Psoas muscle (tissue), 8 donors: Measurements from ENCODE around the gene FGB. TPM values are rescaled to one million over a fixed set of nuclear protein-coding genes. Genes with fewer than 3 reads are reported as not detected.

Experiments used
- ATAC-seq, 4 donors: fragments of 200-7000 bp; cut with Tn5 transposase; one replicate each; pipeline ENCODE4 v1.9.1; 2020; ENCODE audit warnings: moderate library complexity in 3 of 4, mild to moderate bottlenecking in 2 of 4
- DNase-seq, 2 donors: peaks; one replicate each; pipeline ENCODE4 v3.0.0-alpha.2; 2020
- H3K27ac ChIP-seq: fragments of 200-600 bp; one replicate; pipeline ENCODE4 v1.8.0; 2022
- H3K27me3 ChIP-seq, 3 donors: fragments of 200-600 bp in 1 of 3; one replicate each; pipeline versions ENCODE4 v1.6.1 to v1.8.0; 2013 to 2022; ENCODE audit warnings: low read length in 2 of 3, mild to moderate bottlenecking in 2 of 3, moderate library complexity in 1 of 3; ENCODE audit not compliant: insufficient read depth in 3 of 3
- H3K36me3 ChIP-seq, 2 donors: fragments of 200-600 bp in 1 of 2; one replicate each; pipeline versions ENCODE4 v1.6.1 to v1.8.0; 2013 to 2022; ENCODE audit warnings: low read depth in 1 of 2, mild to moderate bottlenecking in 1 of 2, moderate library complexity in 1 of 2; ENCODE audit not compliant: insufficient read depth in 1 of 2
- H3K4me1 ChIP-seq: fragments of 200-600 bp; one replicate; pipeline ENCODE4 v1.8.0; 2022
- H3K4me3 ChIP-seq: fragments of 200-600 bp; one replicate; pipeline ENCODE4 v1.8.0; 2022; ENCODE audit warnings: mild to moderate bottlenecking
- H3K9me3 ChIP-seq: fragments of 200-600 bp; one replicate; pipeline ENCODE4 v1.8.0; 2022
- WGBS, 3 donors: extraction: QIAGEN DNeasy Blood & Tissue Kit; methylation state at CpG; one replicate each; pipeline versions ENCODE4 v1.1.6 to v1.1.7; 2013; 5-methylcytosine and 5-hydroxymethylcytosine counted together
- intact Hi-C, 2 donors: fragments of 100-400 bp; cut with DNase I; formaldehyde crosslinking; loops; one replicate each; pipeline versions ENCODE4 v1.11.0 to v1.14.2; 2022
- polyA plus RNA-seq, 3 donors: library from polyadenylated mRNA; stranded (reverse); fragments of 200-250 nt; gene quantifications; one replicate each; pipeline ENCODE4 v1.2.3, GENCODE V29; 2013
- total RNA-seq, 4 donors: library from RNA; stranded (reverse); fragmentation: NEBNext Ultra II Directional in 2 of 4; extraction: Animal tissue kit (Norgen Biotek cat#: 25700) in 2 of 4; gene quantifications; one replicate each; pipeline versions ENCODE4 v1.2.1 to v1.2.4, GENCODE V29; 2021 to 2023
- TF ChIP-seq, protein P1 (sequence below): fragments of 200-600 bp; IDR thresholded peaks from one replicate; pipeline ENCODE4 v1.8.0; 2022; ENCODE audit warnings: antibody characterized with exemption
- donor health status: healthy with polysubstance abuse.
- donor health status: DM: no; HTN: no; CAD: no; lungs with moderate emphysema.
- donor health status: Bipolar disorder and iron deficiency.
- donor health status: healthy.
- donor health status: DM: yes; HTN: yes; CAD: no.
- donor health status: DM: no; HTN: no; CAD: no.
- donor health status: DM: no; HTN: no; CAD: no.
- donor health status: DM: yes; HTN: yes; CAD: no.

The FGB gene
- total and polyA plus RNA-seq, 7 donors, result 0.54 to 0.77 TPM; not detected in 5

DNA sequence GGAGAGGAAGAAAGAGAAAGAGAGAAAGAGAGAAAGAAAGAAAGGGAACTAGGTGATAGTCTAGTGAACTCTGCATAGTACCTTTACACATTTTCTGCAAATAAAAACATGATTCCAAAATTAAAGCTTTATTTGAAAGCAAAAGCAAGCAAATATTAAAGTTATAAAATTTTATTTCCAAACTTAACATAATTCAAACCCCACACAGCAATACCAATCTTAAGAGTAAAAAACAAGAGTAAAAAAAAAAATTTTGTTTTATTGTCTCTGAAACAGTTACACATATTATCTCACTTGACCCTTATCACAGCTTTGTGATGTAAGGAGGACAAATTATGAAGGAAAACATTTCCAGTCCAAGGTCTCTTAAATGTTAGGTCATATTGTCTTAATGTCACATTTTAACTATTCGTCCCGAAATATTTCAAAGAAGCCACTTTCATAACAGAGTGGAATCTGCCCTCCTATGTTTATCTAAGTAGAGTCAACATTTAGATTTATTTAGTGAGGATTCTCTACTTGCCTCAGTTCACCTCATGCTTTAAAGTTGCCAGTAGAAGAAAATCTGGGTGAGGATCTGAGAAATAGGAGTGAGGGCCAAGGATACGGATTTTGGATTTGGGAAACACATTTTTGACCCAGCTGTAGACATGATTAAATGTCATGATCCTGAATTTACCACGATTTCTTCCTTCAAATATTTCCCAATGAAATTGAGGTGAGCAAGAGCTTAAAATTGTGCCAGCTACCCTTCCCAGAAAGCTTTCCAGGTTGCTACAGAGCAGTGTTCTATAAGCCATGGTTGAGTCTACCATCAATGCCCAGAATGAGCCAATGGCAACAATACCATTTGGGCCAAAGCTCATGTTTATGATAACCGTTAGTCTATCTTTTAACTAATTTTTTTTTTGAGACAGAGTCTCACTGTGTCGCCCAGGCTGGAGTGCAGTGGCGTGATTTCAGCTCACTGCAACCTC lies 35.3 kb downstream of the FGB start:
- DNase-seq (no peak), ATAC-seq (no peak)
- Histone ChIP-seq H3K36me3 (no peaks in the 10 kb centered on the region), H3K27ac (no peak overlapping the region), H3K4me3 (no peak overlapping the region), H3K9me3 (no peaks in the 10 kb centered on the region), H3K4me1 (no peaks in the 10 kb centered on the region), H3K27me3 (no peaks in the 10 kb centered on the region)
- WGBS, 3 donors, result 78 to 81% (median 78%) methylated on average over 7 of the region's 7 CpGs
- TF ChIP-seq, protein P1, sequence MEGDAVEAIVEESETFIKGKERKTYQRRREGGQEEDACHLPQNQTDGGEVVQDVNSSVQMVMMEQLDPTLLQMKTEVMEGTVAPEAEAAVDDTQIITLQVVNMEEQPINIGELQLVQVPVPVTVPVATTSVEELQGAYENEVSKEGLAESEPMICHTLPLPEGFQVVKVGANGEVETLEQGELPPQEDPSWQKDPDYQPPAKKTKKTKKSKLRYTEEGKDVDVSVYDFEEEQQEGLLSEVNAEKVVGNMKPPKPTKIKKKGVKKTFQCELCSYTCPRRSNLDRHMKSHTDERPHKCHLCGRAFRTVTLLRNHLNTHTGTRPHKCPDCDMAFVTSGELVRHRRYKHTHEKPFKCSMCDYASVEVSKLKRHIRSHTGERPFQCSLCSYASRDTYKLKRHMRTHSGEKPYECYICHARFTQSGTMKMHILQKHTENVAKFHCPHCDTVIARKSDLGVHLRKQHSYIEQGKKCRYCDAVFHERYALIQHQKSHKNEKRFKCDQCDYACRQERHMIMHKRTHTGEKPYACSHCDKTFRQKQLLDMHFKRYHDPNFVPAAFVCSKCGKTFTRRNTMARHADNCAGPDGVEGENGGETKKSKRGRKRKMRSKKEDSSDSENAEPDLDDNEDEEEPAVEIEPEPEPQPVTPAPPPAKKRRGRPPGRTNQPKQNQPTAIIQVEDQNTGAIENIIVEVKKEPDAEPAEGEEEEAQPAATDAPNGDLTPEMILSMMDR, result no peak
- intact Hi-C loops, result no loop called here

DNA sequence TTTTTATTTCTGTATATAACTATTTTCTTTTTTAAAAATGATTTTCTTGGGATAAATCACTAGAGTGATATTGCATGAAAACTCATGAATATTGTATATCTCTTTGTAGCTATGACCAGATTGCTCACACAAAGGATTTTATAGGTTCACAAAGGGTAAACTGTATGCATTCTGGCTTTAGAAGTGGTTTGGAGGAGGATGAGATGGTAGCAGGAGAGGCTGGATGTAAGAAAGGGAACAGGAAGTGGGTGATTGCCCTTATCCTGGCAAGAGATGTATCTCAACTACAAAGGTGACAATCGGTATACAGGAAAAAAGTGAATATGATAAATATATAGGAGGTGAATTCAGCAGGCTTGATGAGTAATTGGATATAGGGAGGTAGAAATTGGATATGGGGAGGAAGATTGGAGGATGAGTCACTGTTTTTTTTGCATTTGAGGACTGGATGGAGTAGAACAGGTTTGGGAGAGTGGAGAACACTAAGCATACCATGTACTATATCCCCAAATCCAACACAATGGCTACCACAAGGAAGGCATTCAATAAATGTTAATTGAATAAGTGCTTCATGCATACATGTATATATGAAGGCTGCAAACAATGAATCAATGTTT lies 39.7 kb downstream of the FGB start:
- DNase-seq, result no peak
- ATAC-seq, result no peak
- Histone ChIP-seq H3K27me3 (no peaks in the 10 kb centered on the region), H3K27ac (no peak overlapping the region), H3K4me1 (no peaks in the 10 kb centered on the region), H3K4me3 (no peak overlapping the region), H3K9me3 (no peaks in the 10 kb centered on the region), H3K36me3 (no peaks in the 10 kb centered on the region)
- TF ChIP-seq, protein P1, result no peak
- intact Hi-C loops, result no loop called here
- 78 to 82% (median 80%) methylated on average over 1 of the region's 1 CpG for WGBS, 3 donors

DNA sequence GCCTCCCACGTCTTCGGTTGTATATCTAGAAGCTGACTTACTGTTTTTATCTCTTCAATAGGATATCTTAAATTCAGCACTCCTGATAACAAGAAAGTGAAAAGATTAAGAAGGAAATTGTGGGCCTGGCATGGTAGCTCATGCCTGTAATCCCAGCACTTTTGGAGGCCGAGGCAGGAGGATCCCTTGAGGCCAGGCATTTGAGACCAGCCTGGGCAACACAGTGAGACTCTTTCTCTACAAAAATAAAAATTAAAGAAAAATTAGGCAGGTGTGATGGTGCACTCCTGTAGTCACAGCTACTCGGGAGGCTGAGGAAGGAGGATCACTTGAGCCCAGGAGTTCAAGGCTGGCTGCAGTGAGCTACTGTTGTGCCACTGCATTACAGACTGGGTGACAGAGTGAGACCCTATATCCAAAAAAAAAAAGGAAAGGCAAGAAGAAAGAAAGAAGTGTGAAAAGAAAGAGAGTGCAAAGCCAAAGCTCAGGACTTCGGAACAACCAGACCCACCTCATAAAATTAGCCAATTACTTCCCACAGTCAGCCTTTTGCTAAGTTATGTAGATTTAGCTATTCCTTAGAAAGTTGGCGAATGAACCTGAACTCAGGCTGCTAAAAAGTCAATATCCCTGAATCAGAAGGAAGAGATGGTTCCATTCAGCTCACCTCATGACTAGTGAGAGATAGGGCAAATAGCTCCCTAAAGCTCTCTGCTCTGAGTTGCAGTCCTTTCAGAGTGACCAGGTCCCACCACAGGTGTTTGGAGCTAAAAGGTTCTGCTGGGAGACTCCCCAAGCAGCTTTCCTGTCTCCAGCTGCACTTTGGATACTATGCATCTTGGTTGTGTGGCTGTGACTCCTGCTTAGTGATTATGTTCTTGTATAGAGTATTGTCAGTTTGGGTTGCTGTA lies 40.5 kb downstream of the FGB start:
- TF ChIP-seq, protein P1, result no peak
- H3K36me3 ChIP-seq, result no peaks in the 10 kb centered on the region
- no peaks in the 10 kb centered on the region for H3K9me3 ChIP-seq
- intact Hi-C loops, result no loop called here
- no peak for ATAC-seq
- H3K27me3 ChIP-seq, result peaks cover 0 to 1% (median 0%) of the 10 kb centered on the region in 3 donors
- no peak overlapping the region for H3K27ac ChIP-seq
- WGBS, 3 donors, result 82 to 89% (median 85%) methylated on average over 6 of the region's 6 CpGs
- H3K4me3 ChIP-seq, result no peak overlapping the region
- H3K4me1 ChIP-seq, result no peaks in the 10 kb centered on the region
- no peak for DNase-seq

DNA sequence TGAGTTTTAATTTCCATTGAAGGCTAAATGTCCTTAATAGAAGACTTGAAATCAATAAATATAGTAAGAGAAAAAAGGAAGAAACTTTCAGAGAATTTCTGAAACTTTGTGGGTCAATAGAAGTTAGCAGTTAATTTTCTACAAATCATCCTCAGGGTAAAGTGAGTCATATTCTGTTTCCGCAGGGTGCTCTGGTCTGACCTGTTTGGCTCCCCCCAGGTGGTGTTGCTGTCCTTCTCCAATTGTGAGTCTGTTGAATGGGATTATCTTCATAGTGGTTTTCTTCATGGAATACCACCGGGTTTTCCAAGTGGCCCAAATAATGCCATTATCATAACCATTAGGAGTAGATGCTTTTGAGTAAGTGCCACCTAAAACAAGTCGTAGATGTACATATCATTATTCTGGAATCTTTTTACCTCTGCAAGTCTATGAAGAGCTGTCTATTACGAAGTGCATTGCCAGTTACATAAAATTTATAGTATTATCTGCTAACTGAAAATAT lies 41.9 kb downstream of the FGB start:
- Histone ChIP-seq H3K27ac (no peak overlapping the region), H3K27me3 (peaks cover 0 to 3% (median 0%) of the 10 kb centered on the region in 3 donors), H3K4me3 (no peak overlapping the region), H3K9me3 (no peaks in the 10 kb centered on the region), H3K36me3 (no peaks in the 10 kb centered on the region), H3K4me1 (no peaks in the 10 kb centered on the region)
- DNase-seq, result no peak
- TF ChIP-seq, protein P1, result no peak
- intact Hi-C loops, result no loop called here
- WGBS, 3 donors, result 77 to 80% (median 80%) methylated on average over 4 of the region's 4 CpGs
- ATAC-seq, result no peak
